Metanephros (tissue), 1 donor: ENCODE results near the gene RAB4B. TPM values are rescaled to one million over a fixed set of nuclear protein-coding genes. Genes with fewer than 3 reads are reported as not detected.

Source experiments
- total RNA-seq: library from RNA; depleted of rRNA; stranded (reverse); fragments of >200 nt; gene quantifications from one replicate; pipeline ENCODE4 v1.2.3, GENCODE V29; 2014

Gene RAB4B, protein sequence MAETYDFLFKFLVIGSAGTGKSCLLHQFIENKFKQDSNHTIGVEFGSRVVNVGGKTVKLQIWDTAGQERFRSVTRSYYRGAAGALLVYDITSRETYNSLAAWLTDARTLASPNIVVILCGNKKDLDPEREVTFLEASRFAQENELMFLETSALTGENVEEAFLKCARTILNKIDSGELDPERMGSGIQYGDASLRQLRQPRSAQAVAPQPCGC
- total RNA-seq, result 10.6 TPM

DNA sequence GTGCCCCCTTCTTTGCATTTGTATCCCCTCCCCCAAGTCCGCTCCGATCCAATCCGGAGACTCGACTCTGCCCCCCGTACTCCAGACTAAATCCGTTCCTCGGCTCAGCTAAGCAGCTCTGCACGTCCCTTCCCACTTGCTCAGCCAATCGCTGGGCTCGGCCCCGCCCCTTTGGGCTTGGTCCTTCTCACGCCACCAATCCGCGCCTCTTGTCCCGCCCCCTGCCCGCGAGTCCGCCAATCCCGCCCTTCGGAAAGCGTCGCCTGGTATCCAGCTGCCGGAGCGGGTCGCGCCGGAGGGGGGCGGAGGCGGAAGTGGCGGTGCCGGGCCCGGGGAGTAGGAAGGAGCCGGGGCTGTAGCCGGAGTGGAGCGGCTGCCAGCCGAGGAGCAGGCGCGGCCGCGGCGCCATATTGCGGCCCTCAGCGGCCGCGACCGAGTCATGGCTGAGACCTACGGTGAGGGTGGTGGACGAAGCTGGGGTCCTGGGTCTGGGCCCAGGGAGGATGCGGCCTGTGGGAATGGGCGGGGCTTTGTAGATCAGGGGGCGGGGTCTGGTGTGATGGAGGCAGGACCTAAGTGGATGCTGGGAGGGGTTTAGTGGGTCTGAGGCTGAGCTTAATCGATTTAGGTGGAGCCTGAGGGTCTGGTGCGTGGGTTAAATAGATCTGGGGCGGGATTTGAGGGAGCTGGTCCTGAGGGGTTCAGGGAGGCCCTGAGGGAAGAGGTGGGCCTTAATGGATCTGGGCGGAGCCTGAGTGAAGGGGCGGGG, at the start of gene RAB4B:
RAB4B (plus strand) TSS at position 311 of the 769 bp plus-strand sequence; CDS start at position 440, 129 bp downstream.

DNA sequence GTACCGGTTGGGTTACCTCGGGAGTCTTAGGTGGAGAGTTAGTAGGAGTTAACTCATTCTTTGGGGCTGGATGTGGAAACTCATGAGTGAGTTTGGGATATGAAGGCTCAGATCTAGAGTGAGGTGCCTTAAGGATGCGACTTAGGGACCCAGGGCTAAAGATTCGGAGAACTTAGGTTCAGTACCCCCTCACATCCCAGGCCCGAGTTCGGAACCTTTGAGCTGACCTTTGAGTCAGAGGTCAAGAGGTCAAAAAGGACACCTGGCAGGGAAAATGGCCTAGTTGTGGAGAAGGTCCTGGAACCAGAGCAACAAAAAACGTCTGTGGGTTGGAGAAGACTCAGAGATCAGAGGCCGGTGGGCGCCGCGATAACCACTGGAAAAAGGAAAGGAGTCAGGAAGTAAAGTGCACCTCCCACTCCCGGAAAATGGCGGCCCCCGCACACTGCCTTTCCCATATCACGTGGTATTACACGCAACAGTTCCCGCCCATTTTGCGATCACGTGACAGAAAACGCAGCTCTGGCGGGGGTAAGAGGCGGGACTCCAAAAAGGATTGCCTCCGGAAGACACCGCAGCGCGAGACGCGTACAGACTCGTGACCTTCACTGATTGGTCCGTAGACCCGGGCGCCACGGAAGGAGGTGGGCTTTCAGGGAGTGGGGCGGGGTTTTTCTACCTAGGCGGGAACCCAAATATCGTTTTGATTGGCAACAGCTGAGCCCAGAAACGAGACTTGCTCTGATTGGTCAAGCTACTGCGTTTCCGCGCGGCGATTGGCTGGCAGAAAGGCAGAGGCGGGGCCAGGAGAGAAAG, 27.8 kb upstream of the RAB4B start, which contains the start of gene ACTMAP:
ACTMAP (minus strand) TSS at position 420 of the 816 bp plus-strand sequence. CDS start 674 bp downstream, outside the sequence.

DNA sequence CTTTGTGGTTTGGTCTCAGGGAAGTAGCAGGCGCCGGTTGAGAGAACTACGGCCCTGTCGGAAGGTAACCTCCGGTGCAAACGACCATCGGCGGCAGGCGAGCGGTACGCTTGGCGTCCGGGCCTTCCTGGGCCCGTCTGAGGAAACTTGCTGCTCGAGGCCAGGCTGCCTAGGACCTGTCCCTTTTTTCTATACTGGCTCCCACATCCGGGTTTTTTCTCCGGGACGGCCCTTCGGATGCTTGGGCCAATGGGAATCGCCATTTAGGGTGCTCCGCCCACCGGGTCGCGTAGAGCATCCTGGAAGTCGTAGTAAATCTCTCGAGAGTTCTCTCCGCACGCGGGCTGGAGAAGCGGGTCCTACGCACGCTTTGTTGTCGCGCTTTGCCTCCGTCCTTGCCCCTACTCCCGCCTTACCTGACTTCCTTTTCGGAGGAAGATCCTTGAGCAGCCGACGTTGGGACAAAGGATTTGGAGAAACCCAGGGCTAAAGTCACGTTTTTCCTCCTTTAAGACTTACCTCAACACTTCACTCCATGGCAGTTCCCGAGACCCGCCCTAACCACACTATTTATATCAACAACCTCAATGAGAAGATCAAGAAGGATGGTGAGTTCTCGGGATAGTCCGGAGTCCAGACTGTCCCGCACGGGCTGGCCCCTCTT, 27.0 kb upstream of the RAB4B start, which contains the start of gene SNRPA:
SNRPA (plus strand) TSS at position 330 of the 664 bp plus-strand sequence; CDS start at position 536, 206 bp downstream.

DNA sequence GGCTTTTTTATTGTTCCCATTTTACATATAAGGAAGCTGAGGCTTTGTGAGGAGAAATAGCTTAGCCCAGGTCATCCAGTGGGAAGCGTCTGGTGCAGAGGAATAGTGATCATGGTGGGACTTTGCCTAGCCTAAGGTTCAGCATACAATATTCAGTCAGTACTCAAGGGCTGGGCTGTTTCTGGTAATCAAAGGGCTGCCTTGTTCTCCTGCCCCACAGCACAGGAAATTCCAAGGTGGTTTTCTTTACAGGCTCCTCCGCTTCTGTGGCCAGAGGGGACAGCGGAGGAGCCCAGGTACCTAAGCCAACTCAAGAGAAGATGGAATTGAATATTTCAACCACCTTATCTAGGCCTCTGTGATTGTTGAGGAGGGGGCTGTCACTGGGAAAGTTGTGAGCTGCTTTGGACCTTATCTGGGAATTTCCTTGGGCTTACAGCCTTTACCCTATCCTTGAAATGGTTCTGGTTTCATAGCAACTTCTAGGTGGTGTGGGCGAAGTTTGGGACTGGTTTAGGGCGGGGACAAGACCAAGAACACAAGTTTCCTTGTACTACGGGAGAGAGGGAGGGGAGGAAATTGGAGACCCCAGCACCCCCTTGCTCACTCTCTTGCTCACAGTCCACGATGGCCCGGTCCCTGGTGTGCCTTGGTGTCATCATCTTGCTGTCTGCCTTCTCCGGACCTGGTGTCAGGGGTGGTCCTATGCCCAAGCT, 3.0 kb upstream of the RAB4B start, which contains the start of gene MIA:
MIA (plus strand) TSS at position 606 of the 716 bp plus-strand sequence; CDS start at position 628, 22 bp downstream.

DNA sequence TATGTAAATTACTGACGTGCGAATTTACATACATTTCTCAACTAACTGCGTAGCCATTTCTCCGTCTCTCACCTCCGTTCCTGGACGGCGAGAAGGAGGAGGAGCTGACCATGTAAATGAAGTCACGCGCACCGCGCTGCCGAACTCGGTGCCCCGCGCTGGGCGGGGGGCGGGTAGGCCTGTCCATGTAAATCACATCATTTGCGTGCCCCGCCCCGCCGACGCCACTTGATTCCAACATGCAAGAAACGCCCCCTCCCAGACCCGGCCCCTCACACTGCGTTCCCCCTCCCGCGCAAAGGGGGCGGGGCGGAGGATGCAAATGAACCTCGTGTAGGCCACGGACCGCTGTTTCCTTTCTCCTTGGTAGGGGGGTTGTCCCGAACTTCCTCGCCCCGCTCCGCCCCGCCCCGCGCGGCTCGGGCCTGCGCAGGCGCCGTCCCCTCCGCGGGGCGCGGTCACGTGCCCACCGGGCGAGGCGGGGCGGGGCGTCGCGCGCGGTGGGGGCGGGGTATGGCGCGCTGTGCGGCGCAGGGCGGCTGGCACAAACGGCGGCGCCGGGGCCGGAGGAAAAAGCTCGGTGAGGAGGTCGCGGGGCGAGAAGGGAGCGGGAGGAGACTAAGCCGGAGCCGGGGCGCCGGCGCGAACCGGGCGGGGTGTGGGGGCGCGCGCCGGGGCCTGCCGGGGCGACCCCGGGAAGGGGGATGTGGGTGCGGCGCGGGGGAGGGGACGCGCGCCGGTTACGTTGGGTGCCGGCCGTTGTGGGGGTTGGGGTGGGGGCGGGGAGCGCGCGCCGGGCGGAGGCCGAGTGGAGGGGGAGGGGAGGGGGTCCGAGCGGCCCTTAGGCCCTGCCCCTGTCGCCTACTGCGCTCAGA, 20.9 kb downstream of the RAB4B start, which contains the start of gene EGLN2:
EGLN2 (plus strand) TSS at position 509 of the 875 bp plus-strand sequence. CDS start 1,382 bp downstream, outside the sequence.

Other genes with a start within 250 kb of the RAB4B start
- 25.3 TPM for gene SHKBP1, start 201.4 kb upstream of the RAB4B start, total RNA-seq
- 293 TPM for gene LTBP4, start 176.9 kb upstream of the RAB4B start, total RNA-seq
- gene NUMBL, start 87.6 kb upstream of the RAB4B start, total RNA-seq, result 22.0 TPM
- gene COQ8B, start 61.4 kb upstream of the RAB4B start, total RNA-seq, result 42.6 TPM
- 21.0 TPM for gene ITPKC, start 61.1 kb upstream of the RAB4B start, total RNA-seq
- 4.8 TPM for gene ACTMAP, start 27.8 kb upstream of the RAB4B start, total RNA-seq
- 59.4 TPM for gene SNRPA, start 27.0 kb upstream of the RAB4B start, total RNA-seq
- 3.8 TPM for gene MIA, start 2.7 kb upstream of the RAB4B start, total RNA-seq
- gene EGLN2, start 20.9 kb downstream of the RAB4B start, total RNA-seq, result 63.2 TPM
- not detected for gene CYP2A6, start 72.2 kb downstream of the RAB4B start, total RNA-seq
- not detected for gene CYP2A7, start 104.0 kb downstream of the RAB4B start, total RNA-seq
- 0.41 TPM for gene CYP2B6, start 213.0 kb downstream of the RAB4B start, total RNA-seq